Panc1 (cell line): ENCODE data around the gene RSU1.

Source experiments
- CTCF ChIP-seq: fragments of 450-650 bp; IDR thresholded peaks from 2 replicates; pipeline ENCODE4 v1.5.1; 2017; ENCODE audit warnings: mild to moderate bottlenecking
- POLR2AphosphoS5 ChIP-seq: IDR thresholded peaks from 2 replicates; pipeline ENCODE4 v1.6.1; 2012; ENCODE audit warnings: mild to moderate bottlenecking, low read depth, low read length, moderate library complexity
- REST ChIP-seq, 2 experiments: IDR thresholded peaks; 2 replicates each; pipeline ENCODE4 v1.6.1; 2011 to 2012; ENCODE audit warnings: low read depth in 2 of 2, control low read depth in 1 of 2, low read length in 1 of 2, mild to moderate bottlenecking in 1 of 2, moderate library complexity in 1 of 2; ENCODE audit not compliant: insufficient read depth in 1 of 2

GRCh38 chr10:16562891-16563290, 254.3 kb downstream of the RSU1 start:
- TF ChIP-seq CTCF = no peak
- no peak for TF ChIP-seq POLR2AphosphoS5
- no peak for TF ChIP-seq REST (IDR thresholded peaks at IDR 0.05; ENCODE audit: insufficient read depth in 1 of 2, low read depth in 2 of 2, low read length in 1 of 2)
